Spleen (tissue), 7 donors: ENCODE results near the gene POLR2H.

Source experiments
- POLR2A ChIP-seq, 3 donors: fragments of 450-650 bp; IDR thresholded peaks; one replicate each; pipeline ENCODE4 v1.5.1; 2017; ENCODE audit warnings: antibody characterized with exemption in 3 of 3, mild to moderate bottlenecking in 1 of 3
- POLR2AphosphoS5 ChIP-seq, 3 donors: sonication (generic); formaldehyde crosslinking; IDR thresholded peaks; one replicate each; pipeline ENCODE4 v1.5.1; 2017; ENCODE audit warnings: antibody characterized with exemption in 3 of 3
- TF ChIP-seq, protein P1 (sequence below), 11 experiments: fragments of 200-600 bp in 7 of 11; fragments of 450-650 bp in 4 of 11; sonication (generic) in 4 of 11; IDR thresholded peaks in 8 of 11; conservative IDR thresholded peaks in 3 of 11; 1 replicate in 7 of 11; 2 replicates in 4 of 11; pipeline versions ENCODE4 v1.4.0 to v1.8.0; 2016 to 2021; ENCODE audit warnings: antibody characterized with exemption in 11 of 11, inconsistent platforms in 4 of 11, mild to moderate bottlenecking in 1 of 11
- donor health status: DM: no; HTN: no; CAD: no; lungs with moderate emphysema.
- donor health status: DM: no; HTN: no; CAD: no.
- donor health status: DM: no; HTN: no; CAD: no.

GRCh38 chr3:184415203-184415490 lies 53.6 kb downstream of the POLR2H start:
- TF ChIP-seq, protein P1, sequence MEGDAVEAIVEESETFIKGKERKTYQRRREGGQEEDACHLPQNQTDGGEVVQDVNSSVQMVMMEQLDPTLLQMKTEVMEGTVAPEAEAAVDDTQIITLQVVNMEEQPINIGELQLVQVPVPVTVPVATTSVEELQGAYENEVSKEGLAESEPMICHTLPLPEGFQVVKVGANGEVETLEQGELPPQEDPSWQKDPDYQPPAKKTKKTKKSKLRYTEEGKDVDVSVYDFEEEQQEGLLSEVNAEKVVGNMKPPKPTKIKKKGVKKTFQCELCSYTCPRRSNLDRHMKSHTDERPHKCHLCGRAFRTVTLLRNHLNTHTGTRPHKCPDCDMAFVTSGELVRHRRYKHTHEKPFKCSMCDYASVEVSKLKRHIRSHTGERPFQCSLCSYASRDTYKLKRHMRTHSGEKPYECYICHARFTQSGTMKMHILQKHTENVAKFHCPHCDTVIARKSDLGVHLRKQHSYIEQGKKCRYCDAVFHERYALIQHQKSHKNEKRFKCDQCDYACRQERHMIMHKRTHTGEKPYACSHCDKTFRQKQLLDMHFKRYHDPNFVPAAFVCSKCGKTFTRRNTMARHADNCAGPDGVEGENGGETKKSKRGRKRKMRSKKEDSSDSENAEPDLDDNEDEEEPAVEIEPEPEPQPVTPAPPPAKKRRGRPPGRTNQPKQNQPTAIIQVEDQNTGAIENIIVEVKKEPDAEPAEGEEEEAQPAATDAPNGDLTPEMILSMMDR (IDR thresholded peaks at IDR 0.05 in 8 of 11, conservative IDR thresholded peaks at IDR 0.05 in 3 of 11): no peak
- TF ChIP-seq POLR2A (IDR thresholded peaks at IDR 0.05) (no peak), POLR2AphosphoS5 (IDR thresholded peaks at IDR 0.05) (no peak)
